NCI-H748 (cell line): Measurements from ENCODE around the gene PHLDA2.

Source experiments
- DNase-seq: peaks from one replicate; lab custom pipeline; 2025; ENCODE audit not compliant: unreplicated experiment; lab: John Stamatoyannopoulos, UW

Gene PHLDA2

GRCh38 chr11:2930704-2931419, 1.6 kb upstream of the PHLDA2 start:
- DNase-seq = peak; percentile 82

- peak; percentile 63 for DNase-seq
Measured at GRCh38 chr11:2929950-2930703, 907 bp upstream of the PHLDA2 start.

GRCh38 chr11:2929531-2929949, 320 bp upstream of the PHLDA2 start:
- DNase-seq = peak; percentile 45

GRCh38 chr11:2927851-2928604, 1.2 kb downstream of the PHLDA2 start:
- DNase-seq = peak; percentile 42

GRCh38 chr11:2927121-2927800, 2.0 kb downstream of the PHLDA2 start:
- no peak for DNase-seq

- no peak for DNase-seq
Measured at GRCh38 chr11:2926611-2927051, 2.6 kb downstream of the PHLDA2 start.

GRCh38 chr11:2924821-2925675, 4.2 kb downstream of the PHLDA2 start:
- no peak for DNase-seq

- DNase-seq = no peak
Measured at GRCh38 chr11:2924381-2924780, 4.8 kb downstream of the PHLDA2 start.

GRCh38 chr11:2923446-2924375, 5.5 kb downstream of the PHLDA2 start:
- no peak for DNase-seq

- DNase-seq = no peak
Measured at GRCh38 chr11:2922655-2923054, 6.6 kb downstream of the PHLDA2 start.

- DNase-seq = no peak
Measured at GRCh38 chr11:2921742-2922493, 7.3 kb downstream of the PHLDA2 start.

- DNase-seq = no peak
Measured at GRCh38 chr11:2921261-2921660, 8.0 kb downstream of the PHLDA2 start.

- no peak for DNase-seq
Measured at GRCh38 chr11:2920343-2920742, 8.9 kb downstream of the PHLDA2 start.

- DNase-seq = no peak
Measured at GRCh38 chr11:2919837-2920236, 9.4 kb downstream of the PHLDA2 start.

- no peak for DNase-seq
Measured at GRCh38 chr11:2919188-2919587, 10.0 kb downstream of the PHLDA2 start.

- no peak for DNase-seq
Measured at GRCh38 chr11:2917842-2918490, 11.3 kb downstream of the PHLDA2 start.

GRCh38 chr11:2916892-2917645, 12.2 kb downstream of the PHLDA2 start:
- DNase-seq = no peak
